ENCODE measurements around the gene CPLX3. TPM values are rescaled to one million over a fixed set of nuclear protein-coding genes. Genes with fewer than 3 reads are reported as not detected.

Gene CPLX3
- total RNA-seq, 1 donor from 2014 or later = 1.2 TPM

DNA sequence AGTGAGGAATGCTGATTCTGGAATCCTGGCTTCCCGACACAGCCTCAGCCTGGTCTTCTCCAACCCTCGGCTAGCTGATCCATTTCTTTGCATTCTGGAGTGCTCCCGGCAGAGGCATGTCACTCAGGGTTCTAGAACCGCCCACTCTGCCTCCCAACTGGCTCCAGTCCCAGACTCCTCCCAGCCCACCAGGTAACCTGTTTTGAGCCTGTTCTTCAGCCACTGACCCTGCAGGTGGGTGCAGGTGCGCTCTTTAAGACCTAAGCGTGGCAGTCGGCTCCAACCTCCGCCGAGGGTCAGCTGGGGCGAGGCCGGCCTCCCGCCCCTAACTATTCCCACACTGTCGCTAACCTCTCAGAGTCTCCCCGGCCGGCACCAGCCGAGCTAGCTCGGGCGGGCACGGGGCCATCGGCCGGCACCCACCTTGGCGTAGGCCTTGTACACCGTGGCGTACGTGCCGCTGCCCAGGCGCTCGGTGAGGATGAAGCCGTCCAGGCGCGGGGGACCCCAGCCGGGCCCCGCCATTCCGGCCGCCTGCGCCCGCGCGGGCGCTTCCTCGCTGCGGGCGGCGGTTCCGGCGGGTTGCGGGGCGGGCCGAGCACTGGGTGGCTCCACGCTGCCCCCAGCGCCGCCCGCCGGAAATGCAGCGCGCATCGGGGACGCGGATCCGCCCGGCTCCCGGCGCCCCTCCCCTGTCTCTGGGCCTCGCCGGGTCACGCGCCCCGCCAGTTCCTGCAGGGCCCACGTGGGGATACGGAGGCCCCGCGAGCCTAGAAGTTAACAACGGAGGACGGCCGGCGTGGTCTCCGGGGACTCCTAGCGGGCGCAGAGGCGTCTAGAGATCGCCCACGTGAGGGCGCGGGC lies 16.4 kb downstream of the CPLX3 start, which contains the start of gene ULK3:
Gene ULK3, minus strand, starts transcription at position 576 of the 864 bp plus-strand sequence. Its CDS starts 51 bp downstream, at position 525.
- Histone ChIP-seq H3K27ac (replicated peaks) (peak within 1 kb of the TSS; percentile 93), H3K4me3 (peak within 1 kb of the TSS; percentile 96), H3K4me1 (peaks cover 40% of the 10 kb centered on the region), H3K27me3 (ENCODE audit: low read depth) (no peaks in the 10 kb centered on the region), H3K9me3 (replicated peaks) (no peaks in the 10 kb centered on the region), H3K36me3 (peaks cover 29% of the 10 kb centered on the region)
- DNase-seq = peak; percentile 93
- intact Hi-C loops (cut with micrococcal nuclease) = no loop called here
- TF ChIP-seq CTCF (IDR thresholded peaks at IDR 0.05; ENCODE audit: borderline replicate concordance) = peak; percentile 89

- Histone ChIP-seq H3K27me3 (ENCODE audit: low read depth) (no peaks in the 10 kb centered on the region), H3K4me1 (peaks cover 47% of the 10 kb centered on the region), H3K9me3 (replicated peaks) (no peaks in the 10 kb centered on the region), H3K4me3 (peak overlapping the region; percentile 96), H3K36me3 (peaks cover 32% of the 10 kb centered on the region), H3K27ac (replicated peaks) (peak overlapping the region; percentile 93)
- TF ChIP-seq CTCF (IDR thresholded peaks at IDR 0.05; ENCODE audit: borderline replicate concordance) = no peak
- intact Hi-C loops (cut with micrococcal nuclease) = no loop called here
- no peak for DNase-seq
These were observed 17.0 kb downstream of the CPLX3 start for GRCh38 chr15:74843445-74843828.

- no peak for TF ChIP-seq CTCF (IDR thresholded peaks at IDR 0.05; ENCODE audit: borderline replicate concordance)
- peaks cover 49% of the 10 kb centered on the region for H3K4me1 ChIP-seq
- intact Hi-C loops (cut with micrococcal nuclease) = no loop called here
- peaks cover 33% of the 10 kb centered on the region for H3K36me3 ChIP-seq
- peak overlapping the region; percentile 96 for H3K4me3 ChIP-seq
- no peaks in the 10 kb centered on the region for H3K9me3 ChIP-seq (replicated peaks)
- peak overlapping the region; percentile 93 for H3K27ac ChIP-seq (replicated peaks)
- no peaks in the 10 kb centered on the region for H3K27me3 ChIP-seq (ENCODE audit: low read depth)
- DNase-seq = no peak
These were observed 17.5 kb downstream of the CPLX3 start for GRCh38 chr15:74843891-74844299.

- H3K27ac ChIP-seq (replicated peaks) = peak overlapping the region; percentile 93
- no peaks in the 10 kb centered on the region for H3K9me3 ChIP-seq (replicated peaks)
- no peak overlapping the region for H3K4me3 ChIP-seq
- H3K27me3 ChIP-seq (ENCODE audit: low read depth) = no peaks in the 10 kb centered on the region
- no peak for DNase-seq
- intact Hi-C loops (cut with micrococcal nuclease) = no loop called here
- TF ChIP-seq CTCF (IDR thresholded peaks at IDR 0.05; ENCODE audit: borderline replicate concordance) = no peak
- H3K4me1 ChIP-seq = peaks cover 49% of the 10 kb centered on the region
- peaks cover 34% of the 10 kb centered on the region for H3K36me3 ChIP-seq
These were observed 18.1 kb downstream of the CPLX3 start for GRCh38 chr15:74844319-74845207.

GRCh38 chr15:74845208-74845568 lies 18.8 kb downstream of the CPLX3 start:
- H3K4me3 ChIP-seq = no peak overlapping the region
- TF ChIP-seq CTCF (IDR thresholded peaks at IDR 0.05; ENCODE audit: borderline replicate concordance) = no peak
- intact Hi-C loops (cut with micrococcal nuclease) = no loop called here
- peaks cover 40% of the 10 kb centered on the region for H3K36me3 ChIP-seq
- no peaks in the 10 kb centered on the region for H3K27me3 ChIP-seq (ENCODE audit: low read depth)
- H3K27ac ChIP-seq (replicated peaks) = no peak overlapping the region
- H3K4me1 ChIP-seq = peaks cover 49% of the 10 kb centered on the region
- no peak for DNase-seq
- no peaks in the 10 kb centered on the region for H3K9me3 ChIP-seq (replicated peaks)

Measured in left ventricle myocardium inferior (tissue), 1 donor.